HCT116 (cell line): ENCODE results near the gene TBC1D8.

Experiments used
- EZH2 ChIP-seq: fragments of 200-600 bp; sonication (generic); IDR thresholded peaks from 2 replicates; pipeline ENCODE4 v1.6.1; 2017; ENCODE audit warnings: antibody characterized with exemption, mixed run types
- EZH2phosphoT487 ChIP-seq: fragments of 200-600 bp; IDR thresholded peaks from 2 replicates; pipeline ENCODE4 v1.6.1; 2018; ENCODE audit warnings: antibody characterized with exemption, borderline replicate concordance
- POLR2A ChIP-seq: IDR thresholded peaks from 2 replicates; pipeline ENCODE4 v1.7.0; 2011; ENCODE audit warnings: borderline replicate concordance; ENCODE audit not compliant: insufficient read depth, insufficient read length; ENCODE audit errors: extremely low read depth
- RAD21 ChIP-seq: IDR thresholded peaks from 2 replicates; pipeline ENCODE4 v1.6.1; 2012; ENCODE audit warnings: low read depth, mild to moderate bottlenecking
- SP1 ChIP-seq: IDR thresholded peaks from 2 replicates; pipeline ENCODE4 v1.6.1; 2012; ENCODE audit warnings: low read depth
- ZFX ChIP-seq: fragments of 450-650 bp; IDR thresholded peaks from 2 replicates; pipeline ENCODE4 v1.6.1; 2017
- ZNF274 ChIP-seq: fragments of 200-500 bp; sonication (Bioruptor generic); IDR thresholded peaks from 2 replicates; pipeline ENCODE4 v1.6.1; 2014; ENCODE audit warnings: mild to moderate bottlenecking, low read depth, low read length, inconsistent platforms
- TF ChIP-seq, protein P1 (sequence below), 3 experiments: fragments of 200-600 bp in 1 of 3; sonication (generic) in 1 of 3; IDR thresholded peaks in 2 of 3; conservative IDR thresholded peaks in 1 of 3; 2 replicates each; pipeline ENCODE4 v1.5.1; 2012 to 2017; ENCODE audit warnings: low read depth in 2 of 3, low read length in 2 of 3, antibody characterized with exemption in 1 of 3, borderline replicate concordance in 1 of 3, control low read depth in 1 of 3, mild to moderate bottlenecking in 1 of 3, mixed read lengths in 1 of 3, mixed run types in 1 of 3, moderate library complexity in 1 of 3; ENCODE audit not compliant: insufficient read depth in 1 of 3

DNA sequence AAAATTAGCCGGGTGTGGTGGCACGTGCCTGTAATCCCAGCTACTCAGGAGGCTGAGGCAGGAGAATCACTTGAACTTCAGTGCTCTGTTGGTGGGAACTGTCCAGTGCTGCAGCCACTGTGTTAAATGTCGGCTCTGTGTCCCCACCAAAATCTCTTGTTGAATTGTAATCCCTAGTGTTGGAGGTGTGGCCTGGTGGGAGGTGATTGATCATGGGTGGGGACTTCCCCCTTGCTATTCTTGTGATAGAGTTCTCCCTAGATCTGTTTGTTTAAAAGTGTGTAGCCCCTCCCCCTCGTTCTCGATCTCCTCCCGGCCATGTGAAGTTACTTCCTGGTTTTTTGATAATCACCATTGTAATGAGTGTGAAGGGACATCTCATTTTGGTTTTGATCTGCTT, 158.9 kb downstream of the TBC1D8 start:
- TF ChIP-seq SP1 (no peak), POLR2A (no peak), EZH2phosphoT487 (no peak), ZFX (no peak), RAD21 (no peak), ZNF274 (no peak), EZH2 (no peak)
- TF ChIP-seq, protein P1, sequence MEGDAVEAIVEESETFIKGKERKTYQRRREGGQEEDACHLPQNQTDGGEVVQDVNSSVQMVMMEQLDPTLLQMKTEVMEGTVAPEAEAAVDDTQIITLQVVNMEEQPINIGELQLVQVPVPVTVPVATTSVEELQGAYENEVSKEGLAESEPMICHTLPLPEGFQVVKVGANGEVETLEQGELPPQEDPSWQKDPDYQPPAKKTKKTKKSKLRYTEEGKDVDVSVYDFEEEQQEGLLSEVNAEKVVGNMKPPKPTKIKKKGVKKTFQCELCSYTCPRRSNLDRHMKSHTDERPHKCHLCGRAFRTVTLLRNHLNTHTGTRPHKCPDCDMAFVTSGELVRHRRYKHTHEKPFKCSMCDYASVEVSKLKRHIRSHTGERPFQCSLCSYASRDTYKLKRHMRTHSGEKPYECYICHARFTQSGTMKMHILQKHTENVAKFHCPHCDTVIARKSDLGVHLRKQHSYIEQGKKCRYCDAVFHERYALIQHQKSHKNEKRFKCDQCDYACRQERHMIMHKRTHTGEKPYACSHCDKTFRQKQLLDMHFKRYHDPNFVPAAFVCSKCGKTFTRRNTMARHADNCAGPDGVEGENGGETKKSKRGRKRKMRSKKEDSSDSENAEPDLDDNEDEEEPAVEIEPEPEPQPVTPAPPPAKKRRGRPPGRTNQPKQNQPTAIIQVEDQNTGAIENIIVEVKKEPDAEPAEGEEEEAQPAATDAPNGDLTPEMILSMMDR (IDR thresholded peaks at IDR 0.05 in 2 of 3, conservative IDR thresholded peaks at IDR 0.05 in 1 of 3; ENCODE audit: borderline replicate concordance in 1 of 3, insufficient read depth in 1 of 3, low read depth in 2 of 3, low read length in 2 of 3): no peak
